ENCODE data around the gene ADGRF5.

ADGRF5 gene

DNA sequence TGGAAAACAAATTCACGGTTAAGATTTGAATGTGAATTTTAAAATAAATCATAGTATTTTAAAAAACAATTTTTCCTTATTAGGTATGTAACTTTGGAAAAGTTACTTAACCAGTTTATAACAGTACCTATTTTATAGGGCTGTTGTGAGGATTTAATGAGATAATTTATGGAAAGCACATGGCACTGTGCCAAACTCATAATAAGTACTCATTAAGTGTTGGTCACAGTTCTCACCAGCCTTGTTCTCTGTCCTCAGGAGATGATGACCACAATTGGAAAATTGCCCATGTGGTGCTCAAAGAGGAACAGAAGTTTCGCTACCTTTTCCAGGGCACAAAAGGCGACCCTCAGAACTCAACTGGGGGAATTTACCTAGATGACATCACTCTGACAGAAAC is 88.9 kb downstream of the ADGRF5 start:
- Histone ChIP-seq H3K4me2 (ENCODE audit: low read depth, low read length) (no peak overlapping the region), H3K9ac (ENCODE audit: low read length) (no peak overlapping the region), H4K20me1 (ENCODE audit: insufficient read depth, low read length) (no peaks in the 10 kb centered on the region), H3K27me3 (replicated peaks; ENCODE audit: insufficient read depth, low read length) (no peaks in the 10 kb centered on the region), H3K4me1 (ENCODE audit: low read length) (no peaks in the 10 kb centered on the region), H3K9me3 (replicated peaks; ENCODE audit: insufficient read depth, low read length) (no peaks in the 10 kb centered on the region), H3F3A (ENCODE audit: insufficient read depth, low read length) (no peaks in the 10 kb centered on the region), H2AFZ (ENCODE audit: low read length) (no peak overlapping the region), H3K9me2 (replicated peaks; ENCODE audit: insufficient read depth, low read length) (no peaks in the 10 kb centered on the region), H3K79me2 (ENCODE audit: low read length) (no peaks in the 10 kb centered on the region), H3K27ac (ENCODE audit: low read length) (no peak overlapping the region), H3K4me3 (ENCODE audit: low read length) (no peak overlapping the region), H3K36me3 (replicated peaks; ENCODE audit: insufficient read depth, low read length) (no peaks in the 10 kb centered on the region)
- TF ChIP-seq EZH2phosphoT487 (IDR thresholded peaks at IDR 0.05; ENCODE audit: low read length) (no peak), EZH2 (optimal IDR thresholded peaks at IDR 0.05; ENCODE audit: low read depth, low read length) (no peak)
- TF ChIP-seq, protein P1, sequence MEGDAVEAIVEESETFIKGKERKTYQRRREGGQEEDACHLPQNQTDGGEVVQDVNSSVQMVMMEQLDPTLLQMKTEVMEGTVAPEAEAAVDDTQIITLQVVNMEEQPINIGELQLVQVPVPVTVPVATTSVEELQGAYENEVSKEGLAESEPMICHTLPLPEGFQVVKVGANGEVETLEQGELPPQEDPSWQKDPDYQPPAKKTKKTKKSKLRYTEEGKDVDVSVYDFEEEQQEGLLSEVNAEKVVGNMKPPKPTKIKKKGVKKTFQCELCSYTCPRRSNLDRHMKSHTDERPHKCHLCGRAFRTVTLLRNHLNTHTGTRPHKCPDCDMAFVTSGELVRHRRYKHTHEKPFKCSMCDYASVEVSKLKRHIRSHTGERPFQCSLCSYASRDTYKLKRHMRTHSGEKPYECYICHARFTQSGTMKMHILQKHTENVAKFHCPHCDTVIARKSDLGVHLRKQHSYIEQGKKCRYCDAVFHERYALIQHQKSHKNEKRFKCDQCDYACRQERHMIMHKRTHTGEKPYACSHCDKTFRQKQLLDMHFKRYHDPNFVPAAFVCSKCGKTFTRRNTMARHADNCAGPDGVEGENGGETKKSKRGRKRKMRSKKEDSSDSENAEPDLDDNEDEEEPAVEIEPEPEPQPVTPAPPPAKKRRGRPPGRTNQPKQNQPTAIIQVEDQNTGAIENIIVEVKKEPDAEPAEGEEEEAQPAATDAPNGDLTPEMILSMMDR (IDR thresholded peaks at IDR 0.05; ENCODE audit: low read length): no peak
- DNase-seq: no peak

DNA sequence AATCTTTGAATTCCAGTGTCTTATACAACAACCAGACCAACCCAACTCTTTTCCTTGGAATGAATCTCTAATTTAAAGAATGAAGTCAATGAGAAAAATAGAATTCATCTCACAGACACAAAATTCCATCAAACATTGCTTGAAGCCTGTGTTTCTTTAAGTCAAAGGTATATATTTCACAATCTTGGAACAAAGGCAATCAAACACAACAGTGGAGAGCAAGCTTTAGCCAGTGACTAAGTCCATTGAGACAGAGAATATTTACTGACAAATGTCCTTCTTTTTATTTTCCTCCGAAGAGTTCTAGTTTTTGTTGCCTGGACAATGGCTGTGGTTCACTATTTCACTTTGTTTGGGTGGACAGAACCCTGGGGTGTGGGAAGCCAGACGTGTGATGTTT is 92.8 kb downstream of the ADGRF5 start:
- Histone ChIP-seq H3K27ac (ENCODE audit: low read length) (no peak overlapping the region), H3F3A (ENCODE audit: insufficient read depth, low read length) (no peaks in the 10 kb centered on the region), H3K4me3 (ENCODE audit: low read length) (no peak overlapping the region), H3K9ac (ENCODE audit: low read length) (no peak overlapping the region), H3K4me2 (ENCODE audit: low read depth, low read length) (no peak overlapping the region), H3K36me3 (replicated peaks; ENCODE audit: insufficient read depth, low read length) (no peaks in the 10 kb centered on the region), H2AFZ (ENCODE audit: low read length) (no peak overlapping the region), H3K9me2 (replicated peaks; ENCODE audit: insufficient read depth, low read length) (no peaks in the 10 kb centered on the region), H3K9me3 (replicated peaks; ENCODE audit: insufficient read depth, low read length) (no peaks in the 10 kb centered on the region), H3K4me1 (ENCODE audit: low read length) (no peaks in the 10 kb centered on the region), H3K27me3 (replicated peaks; ENCODE audit: insufficient read depth, low read length) (no peaks in the 10 kb centered on the region), H3K79me2 (ENCODE audit: low read length) (no peaks in the 10 kb centered on the region), H4K20me1 (ENCODE audit: insufficient read depth, low read length) (no peaks in the 10 kb centered on the region)
- DNase-seq: no peak
- TF ChIP-seq, protein P1 (IDR thresholded peaks at IDR 0.05; ENCODE audit: low read length): no peak
- TF ChIP-seq EZH2phosphoT487 (IDR thresholded peaks at IDR 0.05; ENCODE audit: low read length) (no peak), EZH2 (optimal IDR thresholded peaks at IDR 0.05; ENCODE audit: low read depth, low read length) (no peak)

DNA sequence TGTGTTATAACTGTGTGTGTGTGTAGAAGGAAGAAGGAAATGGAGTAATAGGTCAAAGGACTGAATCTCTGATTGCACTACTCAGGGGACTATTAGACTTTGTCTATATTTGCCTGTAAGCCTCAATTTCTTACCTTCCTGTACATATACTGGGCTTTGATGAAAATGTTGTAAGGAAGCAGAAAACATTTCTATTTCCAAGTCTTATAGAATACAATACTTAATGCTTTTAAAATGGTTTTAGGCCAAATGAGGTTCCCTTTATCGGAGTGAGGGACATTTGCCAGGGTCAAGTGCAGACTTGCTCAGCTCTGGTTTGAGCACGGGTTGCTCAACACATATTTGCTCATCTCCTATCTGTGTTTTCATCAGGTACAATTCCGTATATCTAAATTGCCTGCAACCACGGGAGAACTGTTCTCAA is 100.3 kb downstream of the ADGRF5 start:
- H3K27me3 ChIP-seq (replicated peaks; ENCODE audit: insufficient read depth, low read length): no peaks in the 10 kb centered on the region
- H2AFZ ChIP-seq (ENCODE audit: low read length): no peak overlapping the region
- no peaks in the 10 kb centered on the region for H3K9me3 ChIP-seq (replicated peaks; ENCODE audit: insufficient read depth, low read length)
- no peak overlapping the region for H3K4me2 ChIP-seq (ENCODE audit: low read depth, low read length)
- no peaks in the 10 kb centered on the region for H3K36me3 ChIP-seq (replicated peaks; ENCODE audit: insufficient read depth, low read length)
- no peak overlapping the region for H3K27ac ChIP-seq (ENCODE audit: low read length)
- no peak overlapping the region for H3K9ac ChIP-seq (ENCODE audit: low read length)
- no peaks in the 10 kb centered on the region for H4K20me1 ChIP-seq (ENCODE audit: insufficient read depth, low read length)
- H3K79me2 ChIP-seq (ENCODE audit: low read length): no peaks in the 10 kb centered on the region
- H3F3A ChIP-seq (ENCODE audit: insufficient read depth, low read length): no peaks in the 10 kb centered on the region
- no peak for DNase-seq
- TF ChIP-seq EZH2 (optimal IDR thresholded peaks at IDR 0.05; ENCODE audit: low read depth, low read length): no peak
- TF ChIP-seq, protein P1 (IDR thresholded peaks at IDR 0.05; ENCODE audit: low read length): no peak
- no peaks in the 10 kb centered on the region for H3K9me2 ChIP-seq (replicated peaks; ENCODE audit: insufficient read depth, low read length)
- no peak overlapping the region for H3K4me3 ChIP-seq (ENCODE audit: low read length)
- H3K4me1 ChIP-seq (ENCODE audit: low read length): no peaks in the 10 kb centered on the region

Measured in MM.1S (cell line).